ENCODE data around the gene PSMD1. TPM values are rescaled to one million over a fixed set of nuclear protein-coding genes. Genes with fewer than 3 reads are reported as not detected.

The PSMD1 gene
- total RNA-seq, 4 donors from 2014 or later = 53.9 to 86.9 (median 64.4) TPM

DNA sequence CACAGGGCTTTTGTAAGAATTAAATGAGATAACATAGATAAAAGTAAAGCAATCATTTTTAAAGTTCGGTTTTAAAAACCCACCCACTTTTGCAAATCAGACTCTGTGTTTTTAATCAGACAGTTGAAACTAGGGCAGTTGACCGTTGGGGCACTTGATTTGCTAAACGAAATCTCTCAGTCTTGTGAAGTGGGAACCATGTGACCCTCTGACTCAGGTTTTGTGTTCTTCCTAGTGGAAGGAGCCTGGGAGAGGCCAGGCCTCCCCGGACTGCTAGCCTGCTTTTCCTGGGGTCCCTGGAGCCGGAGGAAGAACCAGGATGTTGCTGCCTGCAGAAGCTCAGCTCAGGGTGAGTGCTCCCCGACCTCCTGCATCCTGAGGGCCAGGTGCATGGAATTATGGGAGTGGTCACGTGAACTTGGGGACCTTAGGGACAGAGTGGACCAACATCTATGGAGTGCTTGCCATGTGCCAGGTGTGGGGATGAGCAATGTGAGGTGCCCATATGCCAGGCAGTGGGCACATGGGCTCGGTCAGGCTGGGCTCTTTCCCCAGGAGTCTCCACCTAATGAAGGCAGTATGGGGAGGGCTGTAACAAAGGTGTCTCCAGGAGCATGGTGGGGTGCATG, 15.5 kb upstream of the PSMD1 start:
- TF ChIP-seq, protein P1, sequence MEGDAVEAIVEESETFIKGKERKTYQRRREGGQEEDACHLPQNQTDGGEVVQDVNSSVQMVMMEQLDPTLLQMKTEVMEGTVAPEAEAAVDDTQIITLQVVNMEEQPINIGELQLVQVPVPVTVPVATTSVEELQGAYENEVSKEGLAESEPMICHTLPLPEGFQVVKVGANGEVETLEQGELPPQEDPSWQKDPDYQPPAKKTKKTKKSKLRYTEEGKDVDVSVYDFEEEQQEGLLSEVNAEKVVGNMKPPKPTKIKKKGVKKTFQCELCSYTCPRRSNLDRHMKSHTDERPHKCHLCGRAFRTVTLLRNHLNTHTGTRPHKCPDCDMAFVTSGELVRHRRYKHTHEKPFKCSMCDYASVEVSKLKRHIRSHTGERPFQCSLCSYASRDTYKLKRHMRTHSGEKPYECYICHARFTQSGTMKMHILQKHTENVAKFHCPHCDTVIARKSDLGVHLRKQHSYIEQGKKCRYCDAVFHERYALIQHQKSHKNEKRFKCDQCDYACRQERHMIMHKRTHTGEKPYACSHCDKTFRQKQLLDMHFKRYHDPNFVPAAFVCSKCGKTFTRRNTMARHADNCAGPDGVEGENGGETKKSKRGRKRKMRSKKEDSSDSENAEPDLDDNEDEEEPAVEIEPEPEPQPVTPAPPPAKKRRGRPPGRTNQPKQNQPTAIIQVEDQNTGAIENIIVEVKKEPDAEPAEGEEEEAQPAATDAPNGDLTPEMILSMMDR (IDR thresholded peaks at IDR 0.05; ENCODE audit: low read depth) = no peak

- TF ChIP-seq, protein P1 (IDR thresholded peaks at IDR 0.05; ENCODE audit: low read depth) = no peak
Measured at GRCh38 chr2:231043796-231044195, 12.9 kb upstream of the PSMD1 start.

DNA sequence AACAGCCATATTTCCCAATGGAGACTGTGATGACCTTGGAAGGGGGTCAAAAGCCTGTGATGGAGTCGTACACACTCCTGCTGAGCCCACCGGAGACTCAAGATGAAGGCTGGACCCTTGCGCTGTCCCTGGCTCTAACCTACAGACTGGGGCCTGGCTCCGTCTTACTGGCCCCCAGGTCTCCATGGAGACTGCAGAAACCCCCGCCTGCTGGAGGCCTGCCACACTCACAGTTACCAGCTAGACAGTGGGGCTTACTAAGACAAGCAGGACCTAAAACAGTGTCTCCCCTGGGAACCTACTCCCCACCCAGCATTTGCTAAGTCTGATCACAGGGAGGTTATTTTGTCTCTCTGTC, 9.8 kb upstream of the PSMD1 start:
- TF ChIP-seq, protein P1 (IDR thresholded peaks at IDR 0.05; ENCODE audit: low read depth) = no peak

GRCh38 chr2:231047274-231047922, 9.3 kb upstream of the PSMD1 start:
- TF ChIP-seq, protein P1 (IDR thresholded peaks at IDR 0.05; ENCODE audit: low read depth) = no peak

GRCh38 chr2:231047923-231048915, 8.4 kb upstream of the PSMD1 start:
- TF ChIP-seq, protein P1 (IDR thresholded peaks at IDR 0.05; ENCODE audit: low read depth) = no peak

DNA sequence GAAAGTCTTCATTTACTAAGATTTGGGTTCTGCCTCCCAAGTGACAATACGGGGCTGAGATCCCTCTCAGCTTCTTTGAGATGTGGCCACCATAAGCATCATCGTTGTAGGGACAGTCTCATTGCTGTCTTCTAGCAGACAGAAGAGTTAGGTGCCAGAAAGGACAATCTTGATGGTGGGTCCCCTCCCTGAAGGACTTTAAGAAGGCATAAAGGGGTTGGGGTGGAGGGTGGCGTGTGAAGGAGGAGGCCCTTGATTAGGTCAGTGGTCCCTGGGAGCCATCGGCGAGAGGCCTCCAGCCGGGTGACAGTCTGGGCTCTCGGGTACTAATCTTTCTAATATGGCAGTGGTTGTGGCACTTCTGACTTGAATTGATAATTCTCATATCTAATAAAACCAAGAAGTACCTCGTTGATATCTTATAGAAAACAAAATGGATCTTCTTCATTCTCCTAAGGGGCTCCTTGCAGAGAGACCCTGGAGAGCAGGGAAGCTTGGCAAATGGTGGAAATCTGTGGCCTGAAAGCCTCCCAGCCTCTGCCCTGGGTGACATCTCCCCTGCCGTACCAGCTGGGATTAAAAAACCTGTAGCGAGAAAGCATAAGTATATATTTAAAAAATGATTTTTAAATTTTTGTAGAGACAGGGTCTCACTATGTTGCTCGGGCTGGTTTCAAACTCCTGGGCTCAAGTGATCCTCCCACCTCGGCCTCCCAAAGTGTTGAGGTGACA, 7.2 kb upstream of the PSMD1 start:
- TF ChIP-seq, protein P1 (IDR thresholded peaks at IDR 0.05; ENCODE audit: low read depth) = no peak
